ENCODE measurements around the gene ADD1. TPM values are rescaled to one million over a fixed set of nuclear protein-coding genes. Genes with fewer than 3 reads are reported as not detected.

The ADD1 gene
- total and polyA plus RNA-seq, 11 donors, result 179 to 275 (median 215) TPM

DNA sequence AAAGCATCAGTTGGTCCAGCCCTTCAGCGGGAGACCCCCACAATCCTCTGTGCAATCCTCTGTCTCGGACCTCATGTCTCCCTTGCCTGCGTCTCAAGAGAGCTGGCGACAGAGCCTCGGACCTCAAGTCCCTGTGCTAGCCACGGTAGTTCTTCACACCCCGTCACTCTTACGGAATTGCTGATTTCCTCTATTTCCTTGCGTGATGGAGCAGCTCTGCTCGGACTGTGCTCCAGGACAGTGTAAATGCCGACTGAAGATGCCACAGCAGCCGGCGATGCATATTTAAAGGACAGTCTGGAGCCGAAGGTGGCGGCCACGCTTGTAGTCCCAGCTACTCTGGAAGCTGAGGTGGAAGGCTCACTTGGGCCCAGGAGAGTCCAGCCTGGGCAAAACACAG lies 121.6 kb downstream of the ADD1 start:
- intact Hi-C loops (cut with DNase I), result loop anchor here in 4 of 10 donors (5.0 to 10.0 kb wide), 4 partner anchors 67 to 720 kb away; partner anchors contain the start of genes CFAP99 (in 2 of the 4), ZFYVE28 (in 2 of the 4), HAUS3 (in 1 of the 4) and POLN (in 1 of the 4)
- ATAC-seq (no peak), DNase-seq (no peak)
- Histone ChIP-seq H3K4me3 (no peak overlapping the region), H3K27me3 (no peaks in the 10 kb centered on the region), H3K4me1 (peaks cover 4 to 27% (median 23%) of the 10 kb centered on the region in 12 donors), H3K27ac (no peak overlapping the region), H3K9me3 (no peaks in the 10 kb centered on the region), H3K36me3 (peaks cover 0 to under 1% (median 0%) of the 10 kb centered on the region in 9 donors)
- WGBS, 4 donors, result 89 to 91% (median 90%) methylated on average over 16 of the region's 16 CpGs
- no peak for TF ChIP-seq CTCF (IDR thresholded peaks at IDR 0.05)
- no peak for TF ChIP-seq POLR2A (IDR thresholded peaks at IDR 0.05)

DNA sequence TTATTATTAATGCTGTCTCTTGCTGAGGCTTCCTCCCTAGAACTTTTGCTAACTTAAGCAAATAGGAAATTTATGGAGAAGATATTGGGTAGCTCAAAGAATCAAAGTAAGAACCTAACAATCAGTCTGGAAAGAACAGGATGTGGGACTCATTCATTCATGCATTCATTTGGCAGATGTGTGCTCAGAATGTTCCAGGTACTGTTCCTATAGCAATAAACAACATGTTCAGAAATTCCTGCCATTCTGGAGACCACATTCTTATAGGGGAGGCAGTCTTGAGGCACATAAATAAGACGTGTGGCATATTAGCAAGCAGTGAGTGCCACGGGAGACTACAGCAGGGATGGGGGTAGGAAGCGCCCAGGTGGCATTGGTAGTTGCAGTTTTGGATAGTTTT lies 124.7 kb downstream of the ADD1 start:
- no peak for ATAC-seq
- 73 to 79% (median 77%) methylated on average over 3 of the region's 3 CpGs for WGBS, 4 donors
- H3K4me3 ChIP-seq, result no peak overlapping the region
- no peaks in the 10 kb centered on the region for H3K9me3 ChIP-seq
- no peaks in the 10 kb centered on the region for H3K36me3 ChIP-seq
- H3K4me1 ChIP-seq, result peaks cover 0 to 14% (median 8%) of the 10 kb centered on the region in 12 donors
- no peak for DNase-seq
- no peaks in the 10 kb centered on the region for H3K27me3 ChIP-seq
- no peak overlapping the region for H3K27ac ChIP-seq
- intact Hi-C loops (cut with DNase I), result loop anchor here in 4 of 10 donors (5.0 to 10.0 kb wide), 4 partner anchors 64 to 724 kb away; partner anchors contain the start of genes CFAP99 (in 2 of the 4), ZFYVE28 (in 2 of the 4), HAUS3 (in 1 of the 4) and POLN (in 1 of the 4)
- TF ChIP-seq CTCF (IDR thresholded peaks at IDR 0.05), result no peak
- TF ChIP-seq POLR2A (IDR thresholded peaks at IDR 0.05), result no peak

GRCh38 chr4:2971275-2971674 lies 127.6 kb downstream of the ADD1 start:
- H3K27ac ChIP-seq, result no peak overlapping the region
- no peak overlapping the region for H3K4me3 ChIP-seq
- H3K9me3 ChIP-seq, result no peaks in the 10 kb centered on the region
- DNase-seq, result no peak
- no peaks in the 10 kb centered on the region for H3K27me3 ChIP-seq
- no peak for ATAC-seq
- no peak for TF ChIP-seq CTCF (IDR thresholded peaks at IDR 0.05)
- TF ChIP-seq POLR2A (IDR thresholded peaks at IDR 0.05), result no peak
- 69 to 94% (median 89%) methylated on average over 3 of the region's 3 CpGs for WGBS, 4 donors
- no peaks in the 10 kb centered on the region for H3K4me1 ChIP-seq
- no peaks in the 10 kb centered on the region for H3K36me3 ChIP-seq
- intact Hi-C loops (cut with DNase I), result no loop called here

- peaks cover 0 to 13% (median 3%) of the 10 kb centered on the region in 12 donors for H3K4me1 ChIP-seq
- H3K36me3 ChIP-seq, result no peaks in the 10 kb centered on the region
- peaks cover 0 to 13% (median 2%) of the 10 kb centered on the region in 12 donors for H3K9me3 ChIP-seq
- no peak overlapping the region for H3K4me3 ChIP-seq
- no peak for DNase-seq
- ATAC-seq, result peak in 3 of 4 donors; percentile 60 to 71 (median 69)
- intact Hi-C loops (cut with DNase I), result loop anchor here in 3 of 10 donors (2.0 to 5.0 kb wide), 2 partner anchors 59 to 60 kb away; no protein-coding TSS in a partner anchor
- no peak overlapping the region for H3K27ac ChIP-seq
- TF ChIP-seq POLR2A (IDR thresholded peaks at IDR 0.05) (no peak), CTCF (IDR thresholded peaks at IDR 0.05) (no peak)
- 75 to 78% (median 77%) methylated on average over 14 of the region's 14 CpGs for WGBS, 4 donors
- no peaks in the 10 kb centered on the region for H3K27me3 ChIP-seq
Observed at GRCh38 chr4:2977211-2978088, 133.8 kb downstream of the ADD1 start.

All from heart left ventricle (tissue), 16 donors.